K562 (cell line): ENCODE results near the gene TSSK2. TPM values are rescaled to one million over a fixed set of nuclear protein-coding genes. Genes with fewer than 3 reads are reported as not detected.

ENCODE experiments used
- BMI1 ChIP-seq: fragments of 150-350 bp; IDR thresholded peaks from 2 replicates; pipeline ENCODE4 v1.6.1; 2014; ENCODE audit warnings: low read length
- CBX1 ChIP-seq: sonication (generic); IDR thresholded peaks from 2 replicates; pipeline ENCODE4 v1.6.1; 2016; ENCODE audit warnings: antibody characterized with exemption, low read depth, mild to moderate bottlenecking
- DACH1 ChIP-seq: fragments of 450-650 bp; IDR thresholded peaks from 2 replicates; pipeline ENCODE4 v1.6.1; 2018; ENCODE audit not compliant: partially characterized antibody
- DNMT1 ChIP-seq: fragments of 450-650 bp; IDR thresholded peaks from 2 replicates; pipeline ENCODE4 v1.6.1; 2016; ENCODE audit warnings: antibody characterized with exemption, mild to moderate bottlenecking
- FOXA1 ChIP-seq: fragments of 450-650 bp; IDR thresholded peaks from 2 replicates; pipeline ENCODE4 v1.6.1; 2016; ENCODE audit warnings: mild to moderate bottlenecking, borderline replicate concordance
- FUS ChIP-seq: fragments of 200-400 bp; formaldehyde crosslinking; optimal IDR thresholded peaks from 2 replicates; pipeline ENCODE3; 2017; ENCODE audit warnings: low read depth, low read length
- ILF3 ChIP-seq: fragments of 450-650 bp; IDR thresholded peaks from 2 replicates; pipeline ENCODE4 v1.6.1; 2018; ENCODE audit warnings: antibody characterized with exemption, mild to moderate bottlenecking, moderate library complexity, borderline replicate concordance
- JUN ChIP-seq, 2 experiments: sonication (generic) in 1 of 2; formaldehyde crosslinking in 1 of 2; IDR thresholded peaks; 2 replicates each; pipeline versions ENCODE4 v1.6.1 to v1.8.0; 2012 to 2022; ENCODE audit warnings: borderline replicate concordance in 2 of 2, mild to moderate bottlenecking in 2 of 2, improper control_type of control experiment in 1 of 2, low read depth in 1 of 2, low read length in 1 of 2, missing genetic modification reagents in 1 of 2
- MAFF ChIP-seq: IDR thresholded peaks from 2 replicates; pipeline ENCODE4 v1.6.1; 2012; ENCODE audit warnings: low read length, improper control_type of control experiment
- NFE2 ChIP-seq: IDR thresholded peaks from 2 replicates; pipeline ENCODE4 v1.6.1; 2014; ENCODE audit warnings: antibody characterized with exemption, low read depth
- PHF8 ChIP-seq: fragments of 200-600 bp; sonication (generic); IDR thresholded peaks from 2 replicates; pipeline ENCODE4 v1.6.1; 2012; ENCODE audit warnings: mixed run types, mild to moderate bottlenecking, inconsistent platforms, low read length, moderate library complexity, borderline replicate concordance
- PURB ChIP-seq: sonication (generic); formaldehyde crosslinking; IDR thresholded peaks from 2 replicates; pipeline ENCODE4 v1.9.0; 2021; ENCODE audit warnings: low read depth, mild to moderate bottlenecking, missing genetic modification reagents
- SOX6 ChIP-seq: fragments of 450-650 bp; IDR thresholded peaks from 2 replicates; pipeline ENCODE4 v1.6.1; 2014; ENCODE audit warnings: mild to moderate bottlenecking
- TAF7 ChIP-seq: fragments of 450-650 bp; IDR thresholded peaks from 2 replicates; pipeline ENCODE4 v1.6.1; 2016; ENCODE audit warnings: missing genetic modification characterization, missing compliant biosample characterization
- XRCC4 ChIP-seq: IDR thresholded peaks from one replicate; pipeline ENCODE4 v1.6.1; 2011; ENCODE audit not compliant: insufficient read depth, insufficient read length; ENCODE audit errors: extremely low read depth
- ZNF584 ChIP-seq: fragments of 200-800 bp; sonication (Bioruptor generic); IDR thresholded peaks from 2 replicates; pipeline ENCODE4 v1.6.1; 2016; ENCODE audit warnings: low read depth, mild to moderate bottlenecking, missing genetic modification characterization, missing compliant biosample characterization
- ZNF609 ChIP-seq: sonication (generic); formaldehyde crosslinking; IDR thresholded peaks from 2 replicates; pipeline ENCODE4 v1.8.1; 2023; ENCODE audit warnings: missing genetic modification reagents, mild to moderate bottlenecking, borderline replicate concordance
- ZSCAN32 ChIP-seq: fragments of 450-650 bp; formaldehyde crosslinking; IDR thresholded peaks from 2 replicates; pipeline ENCODE4 v1.4.0; 2020; ENCODE audit warnings: mild to moderate bottlenecking, moderate library complexity
- polyA plus RNA-seq, 8 experiments: library from polyadenylated mRNA; depleted of rRNA in 4 of 8; stranded (reverse) in 5 of 8; unstranded in 3 of 8; fragments of >200 nt; fragmentation: Nextera tagmentation in 2 of 8; fragmentation: Illumina TruSeq in 1 of 8; extraction: Ambion mirVana in 2 of 8; extraction: Trizol in 1 of 8; gene quantifications; 2 replicates each; pipeline versions ENCODE4 v1.2.1 to v1.2.3, GENCODE V29; 2011 to 2014; ENCODE audit warnings: inconsistent platforms in 1 of 8, missing spikeins in 1 of 8
- total RNA-seq, 7 experiments: library from RNA; depleted of rRNA in 6 of 7; stranded (reverse); fragments of >200 nt in 6 of 7; fragmentation: Illumina TruSeq in 2 of 7; extraction: Trizol in 2 of 7; gene quantifications; 2 replicates each; pipeline versions ENCODE4 v1.2.1 to v1.2.3, GENCODE V29; 2011 to 2021; ENCODE audit warnings: low replicate concordance in 1 of 7
- TF ChIP-seq, protein P1 (sequence below): fragments of 250-450 bp; sonication (Bioruptor Pico); IDR thresholded peaks from 2 replicates; pipeline ENCODE4 v1.4.0; 2020; ENCODE audit warnings: mild to moderate bottlenecking, moderate library complexity
- TF ChIP-seq, protein P2 (sequence below): fragments of 200-800 bp; sonication (Bioruptor generic); IDR thresholded peaks from 2 replicates; pipeline ENCODE4 v1.6.1; 2017; ENCODE audit warnings: missing genetic modification characterization, missing compliant biosample characterization

Gene TSSK2
- total and polyA plus RNA-seq, 9 of the 15 experiments (the other 6 are each of a cell fraction or from before 2014, with no cell fraction given) = 0.04 TPM; not detected in 8

GRCh38 chr22:19109198-19110063, 21.7 kb upstream of the TSSK2 start (continued):
- TF ChIP-seq MAFF = no peak
- TF ChIP-seq ILF3 = peak; percentile 61; the same call in 1 of the 2 replicates
- no peak for TF ChIP-seq PHF8
- no peak for TF ChIP-seq NFE2
- TF ChIP-seq PURB (CRISPR knock-in tag) = no peak
- no peak for TF ChIP-seq DACH1
- TF ChIP-seq XRCC4 = no peak
- TF ChIP-seq FUS = no peak
- TF ChIP-seq, protein P1, sequence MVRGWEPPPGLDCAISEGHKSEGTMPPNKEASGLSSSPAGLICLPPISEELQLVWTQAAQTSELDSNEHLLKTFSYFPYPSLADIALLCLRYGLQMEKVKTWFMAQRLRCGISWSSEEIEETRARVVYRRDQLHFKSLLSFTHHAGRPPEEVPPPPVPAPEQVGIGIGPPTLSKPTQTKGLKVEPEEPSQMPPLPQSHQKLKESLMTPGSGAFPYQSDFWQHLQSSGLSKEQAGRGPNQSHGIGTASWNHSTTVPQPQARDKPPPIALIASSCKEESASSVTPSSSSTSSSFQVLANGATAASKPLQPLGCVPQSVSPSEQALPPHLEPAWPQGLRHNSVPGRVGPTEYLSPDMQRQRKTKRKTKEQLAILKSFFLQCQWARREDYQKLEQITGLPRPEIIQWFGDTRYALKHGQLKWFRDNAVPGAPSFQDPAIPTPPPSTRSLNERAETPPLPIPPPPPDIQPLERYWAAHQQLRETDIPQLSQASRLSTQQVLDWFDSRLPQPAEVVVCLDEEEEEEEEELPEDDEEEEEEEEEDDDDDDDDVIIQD = 0 out of 2 replicates have a peak, but pooled peaks have one; percentile 59
- no peak for TF ChIP-seq TAF7
- TF ChIP-seq ZNF609 = peak; percentile 94
- peak; percentile 88 for TF ChIP-seq SOX6
- no peak for TF ChIP-seq CBX1
- TF ChIP-seq ZNF584 (CRISPR knock-in tag) = peak; percentile 76; the same call in 1 of the 2 replicates
- TF ChIP-seq DNMT1 = no peak
- TF ChIP-seq, protein P2, sequence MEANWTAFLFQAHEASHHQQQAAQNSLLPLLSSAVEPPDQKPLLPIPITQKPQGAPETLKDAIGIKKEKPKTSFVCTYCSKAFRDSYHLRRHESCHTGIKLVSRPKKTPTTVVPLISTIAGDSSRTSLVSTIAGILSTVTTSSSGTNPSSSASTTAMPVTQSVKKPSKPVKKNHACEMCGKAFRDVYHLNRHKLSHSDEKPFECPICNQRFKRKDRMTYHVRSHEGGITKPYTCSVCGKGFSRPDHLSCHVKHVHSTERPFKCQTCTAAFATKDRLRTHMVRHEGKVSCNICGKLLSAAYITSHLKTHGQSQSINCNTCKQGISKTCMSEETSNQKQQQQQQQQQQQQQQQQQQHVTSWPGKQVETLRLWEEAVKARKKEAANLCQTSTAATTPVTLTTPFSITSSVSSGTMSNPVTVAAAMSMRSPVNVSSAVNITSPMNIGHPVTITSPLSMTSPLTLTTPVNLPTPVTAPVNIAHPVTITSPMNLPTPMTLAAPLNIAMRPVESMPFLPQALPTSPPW (CRISPR knock-in tag) = peak; percentile 90
- TF ChIP-seq ZSCAN32 (CRISPR knock-in tag) = no peak
- TF ChIP-seq JUN (IDR thresholded peaks at IDR 0.05; ENCODE audit: borderline replicate concordance, low read depth, low read length) = peak; percentile 76
- TF ChIP-seq JUN (CRISPR knock-in tag; IDR thresholded peaks at IDR 0.05; ENCODE audit: borderline replicate concordance) = no peak
- TF ChIP-seq BMI1 = no peak
- no peak for TF ChIP-seq FOXA1
